GM12864 (cell line): ENCODE measurements around the gene DNAJC6.

Experiments used
- DNase-seq: peaks from one replicate; pipeline ENCODE4 v3.0.0-alpha.2; 2011; ENCODE audit warnings: low read depth
- H3K4me3 ChIP-seq: 2 replicates; pipeline ENCODE4 v1.5.1; 2011; ENCODE audit warnings: mild to moderate bottlenecking, low read depth, low read length, control low read depth
- CTCF ChIP-seq: IDR thresholded peaks from 2 replicates; pipeline ENCODE4 v1.5.1; 2011; ENCODE audit warnings: low read depth, mild to moderate bottlenecking, moderate library complexity, low read length, control low read depth, inconsistent platforms; ENCODE audit errors: missing control alignments

The DNAJC6 gene

GRCh38 chr1:65265651-65266351 is 43.5 kb upstream of the DNAJC6 start:
- no peak for TF ChIP-seq CTCF
- H3K4me3 ChIP-seq: peak overlapping the region; percentile 38
- DNase-seq: no peak

GRCh38 chr1:65266476-65266875 is 42.9 kb upstream of the DNAJC6 start:
- DNase-seq: no peak

GRCh38 chr1:65267271-65267670 is 42.1 kb upstream of the DNAJC6 start:
- H3K4me3 ChIP-seq: no peak overlapping the region
- DNase-seq: no peak
- TF ChIP-seq CTCF: no peak

More at GRCh38 chr1:65266476-65266875, 42.9 kb upstream of the DNAJC6 start:
- no peak for TF ChIP-seq CTCF
- no peak overlapping the region for H3K4me3 ChIP-seq

GRCh38 chr1:65267683-65268082 is 41.7 kb upstream of the DNAJC6 start:
- no peak overlapping the region for H3K4me3 ChIP-seq
- TF ChIP-seq CTCF: no peak
- DNase-seq: no peak

GRCh38 chr1:65269612-65270011 is 39.7 kb upstream of the DNAJC6 start:
- DNase-seq: no peak
- no peak for TF ChIP-seq CTCF
- no peak overlapping the region for H3K4me3 ChIP-seq

GRCh38 chr1:65276197-65276939 is 33.0 kb upstream of the DNAJC6 start:
- no peak for TF ChIP-seq CTCF
- no peak overlapping the region for H3K4me3 ChIP-seq
- DNase-seq: no peak
